Measurements from ENCODE around the gene DNAJC3. TPM values are rescaled to one million over a fixed set of nuclear protein-coding genes. Genes with fewer than 3 reads are reported as not detected.

DNAJC3 gene
- total RNA-seq, 1 donor from 2014 or later = 21.4 TPM

DNA sequence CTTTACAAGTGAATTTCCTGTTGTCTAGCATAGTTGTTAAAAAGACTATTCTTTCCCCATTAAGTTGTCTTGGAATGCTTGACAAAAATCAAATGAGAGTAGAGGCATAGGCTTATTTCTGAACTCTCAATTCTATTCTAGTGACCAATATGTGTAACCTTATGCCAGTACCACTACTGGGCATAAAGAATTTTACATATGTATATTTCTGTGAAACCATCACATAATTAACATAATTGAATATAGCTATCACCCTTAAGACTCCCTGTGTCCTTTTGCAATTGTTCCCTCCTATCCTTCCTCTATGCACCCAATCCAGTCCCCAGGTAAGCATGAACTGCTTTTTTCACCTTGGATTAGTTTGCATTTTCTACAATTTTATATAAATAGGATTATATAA is 165.0 kb downstream of the DNAJC3 start:
- DNase-seq (ENCODE audit: low read depth) = no peak
- TF ChIP-seq, protein P1, sequence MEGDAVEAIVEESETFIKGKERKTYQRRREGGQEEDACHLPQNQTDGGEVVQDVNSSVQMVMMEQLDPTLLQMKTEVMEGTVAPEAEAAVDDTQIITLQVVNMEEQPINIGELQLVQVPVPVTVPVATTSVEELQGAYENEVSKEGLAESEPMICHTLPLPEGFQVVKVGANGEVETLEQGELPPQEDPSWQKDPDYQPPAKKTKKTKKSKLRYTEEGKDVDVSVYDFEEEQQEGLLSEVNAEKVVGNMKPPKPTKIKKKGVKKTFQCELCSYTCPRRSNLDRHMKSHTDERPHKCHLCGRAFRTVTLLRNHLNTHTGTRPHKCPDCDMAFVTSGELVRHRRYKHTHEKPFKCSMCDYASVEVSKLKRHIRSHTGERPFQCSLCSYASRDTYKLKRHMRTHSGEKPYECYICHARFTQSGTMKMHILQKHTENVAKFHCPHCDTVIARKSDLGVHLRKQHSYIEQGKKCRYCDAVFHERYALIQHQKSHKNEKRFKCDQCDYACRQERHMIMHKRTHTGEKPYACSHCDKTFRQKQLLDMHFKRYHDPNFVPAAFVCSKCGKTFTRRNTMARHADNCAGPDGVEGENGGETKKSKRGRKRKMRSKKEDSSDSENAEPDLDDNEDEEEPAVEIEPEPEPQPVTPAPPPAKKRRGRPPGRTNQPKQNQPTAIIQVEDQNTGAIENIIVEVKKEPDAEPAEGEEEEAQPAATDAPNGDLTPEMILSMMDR (conservative IDR thresholded peaks at IDR 0.05; ENCODE audit: low read depth, low read length) = no peak
- H3K4me3 ChIP-seq (ENCODE audit: low read depth, low read length) = no peak overlapping the region

DNA sequence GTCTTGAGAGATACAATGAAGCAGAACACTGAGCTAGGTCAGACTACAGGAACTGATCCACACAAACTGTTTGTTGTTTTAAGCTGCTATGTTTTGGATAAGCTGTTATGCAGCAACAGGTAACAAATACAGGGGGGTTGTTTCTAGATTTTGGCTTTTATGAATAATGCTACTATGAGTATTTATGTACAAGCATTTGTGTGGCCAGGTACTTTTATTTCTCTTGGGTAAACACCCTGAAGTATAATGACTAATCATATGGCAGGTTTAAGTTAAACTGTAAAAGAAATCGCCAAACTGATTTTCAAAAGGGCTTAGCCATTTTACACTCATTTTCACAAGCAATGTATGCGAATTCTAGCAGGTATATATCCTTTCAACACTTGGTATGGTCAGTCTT is 166.0 kb downstream of the DNAJC3 start:
- TF ChIP-seq, protein P1 (conservative IDR thresholded peaks at IDR 0.05; ENCODE audit: low read depth, low read length) = no peak
- DNase-seq (ENCODE audit: low read depth) = no peak
- H3K4me3 ChIP-seq (ENCODE audit: low read depth, low read length) = no peak overlapping the region

Other genes starting within 250 kb of the DNAJC3 start
- 24.3 and 65.2 TPM in 2 replicates for gene CLDN10, start 124.4 kb upstream of the DNAJC3 start, total RNA-seq
- 16.7 and 18.3 TPM in 2 replicates for gene DZIP1, start 32.4 kb upstream of the DNAJC3 start, total RNA-seq

Measured in epithelial cell of proximal tubule (primary cell).